ENCODE data around the gene SF3A2.
A peak's percentile ranks its signal among the peaks of the same experiment; 100 is the strongest.

- no peak for TF ChIP-seq CTCF (IDR thresholded peaks at IDR 0.05 in 2 of 3, conservative IDR thresholded peaks at IDR 0.05 in 1 of 3; ENCODE audit: control insufficient read depth in 2 of 3, extremely low read depth in 1 of 3, insufficient read depth in 1 of 3, low read depth in 3 of 3, low read length in 3 of 3)
- TF ChIP-seq PML (IDR thresholded peaks at IDR 0.05; ENCODE audit: low read length), result no peak
- TF ChIP-seq SRF (IDR thresholded peaks at IDR 0.05; ENCODE audit: low read depth in 2 of 2, low read length in 2 of 2), result no peak
- TF ChIP-seq POLR2A (IDR thresholded peaks at IDR 0.05; ENCODE audit: low read depth, low read length), result peak; percentile 65
- TF ChIP-seq SMARCA5 (IDR thresholded peaks at IDR 0.05), result no peak
- TF ChIP-seq CHD2 (IDR thresholded peaks at IDR 0.05; ENCODE audit: borderline replicate concordance, low read depth, low read length), result no peak
- TF ChIP-seq POLR2AphosphoS2 (IDR thresholded peaks at IDR 0.05; ENCODE audit: low read depth, low read length), result no peak
- peak; percentile 73; the same call in 1 of the 2 replicates for TF ChIP-seq IRF4 (IDR thresholded peaks at IDR 0.05; ENCODE audit: low read depth, low read length)
Measured at GRCh38 chr19:2266183-2266993, 29.8 kb downstream of the SF3A2 start.
